Type B pancreatic cell (in vitro differentiated cells): ENCODE results near the gene CKMT2. TPM values are rescaled to one million over a fixed set of nuclear protein-coding genes. Genes with fewer than 3 reads are reported as not detected.

ENCODE experiments used
- DNase-seq: peaks from one replicate; pipeline ENCODE4 v3.0.0; 2021; ENCODE audit warnings: mixed read lengths; ENCODE audit not compliant: unreplicated experiment; ENCODE audit errors: extremely low spot score
- H3K27ac Mint-ChIP-seq: 2 replicates; pipeline ENCODE4 v1.8.0; 2021; ENCODE audit warnings: mild to moderate bottlenecking, mixed read lengths
- H3K27me3 Mint-ChIP-seq: 2 replicates; pipeline ENCODE4 v1.8.0; 2021; ENCODE audit warnings: mixed read lengths
- H3K36me3 Mint-ChIP-seq: 2 replicates; pipeline ENCODE4 v1.8.0; 2021; ENCODE audit warnings: mixed read lengths
- H3K4me1 Mint-ChIP-seq: one replicate; pipeline ENCODE4 v1.8.0; 2021; ENCODE audit warnings: mixed read lengths; ENCODE audit not compliant: unreplicated experiment
- H3K4me3 Mint-ChIP-seq: 2 replicates; pipeline ENCODE4 v1.8.0; 2021; ENCODE audit warnings: mild to moderate bottlenecking, mixed read lengths
- H3K9me3 Mint-ChIP-seq: 2 replicates; pipeline ENCODE4 v1.8.0; 2021; ENCODE audit warnings: mixed read lengths
- total RNA-seq: library from RNA; stranded (reverse); gene quantifications from 2 replicates; pipeline ENCODE4 v1.2.1, GENCODE V29; 2021; ENCODE audit warnings: low replicate concordance
- TF ChIP-seq, protein P1 (sequence below): fragments of 200-600 bp; sonication (generic); conservative IDR thresholded peaks from 2 replicates; pipeline ENCODE4 v1.5.0; 2021; ENCODE audit warnings: antibody characterized with exemption, mild to moderate bottlenecking

CKMT2 gene
- total RNA-seq, 1 donor from 2014 or later: 10.4 TPM

DNA sequence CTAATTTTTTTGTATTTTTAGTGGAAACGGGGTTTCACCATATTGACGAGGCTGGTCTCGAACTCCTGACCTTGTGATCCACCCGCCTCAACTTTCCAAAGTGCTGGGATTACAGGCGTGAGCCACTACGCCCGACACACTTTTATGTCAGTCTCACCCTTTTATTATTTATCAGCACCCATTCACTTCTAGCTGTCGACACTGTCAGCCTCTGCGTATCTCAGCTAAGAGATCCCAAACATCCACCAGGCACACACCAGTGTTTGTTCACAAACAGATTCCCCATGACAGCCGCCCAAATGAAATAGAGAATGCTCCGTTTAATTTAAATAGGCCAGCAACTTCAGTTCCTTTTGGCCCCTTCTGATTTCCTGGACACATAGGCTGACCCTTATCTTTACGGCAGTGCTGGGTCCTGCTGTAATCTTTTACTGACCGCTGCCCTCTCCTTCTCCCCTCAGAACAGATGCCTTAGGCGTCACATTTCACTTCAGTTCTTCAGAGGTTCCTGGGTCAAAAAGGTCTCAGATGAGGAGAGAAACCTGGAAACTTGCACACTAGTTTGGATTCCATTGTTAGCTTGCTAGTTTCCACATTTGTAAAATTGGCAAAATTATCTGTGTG is 43.1 kb upstream of the CKMT2 start:
- H3K4me1 Mint-ChIP-seq: peaks cover 44% of the 10 kb centered on the region
- no peak overlapping the region for H3K27ac Mint-ChIP-seq
- H3K9me3 Mint-ChIP-seq: no peaks in the 10 kb centered on the region
- TF ChIP-seq, protein P1, sequence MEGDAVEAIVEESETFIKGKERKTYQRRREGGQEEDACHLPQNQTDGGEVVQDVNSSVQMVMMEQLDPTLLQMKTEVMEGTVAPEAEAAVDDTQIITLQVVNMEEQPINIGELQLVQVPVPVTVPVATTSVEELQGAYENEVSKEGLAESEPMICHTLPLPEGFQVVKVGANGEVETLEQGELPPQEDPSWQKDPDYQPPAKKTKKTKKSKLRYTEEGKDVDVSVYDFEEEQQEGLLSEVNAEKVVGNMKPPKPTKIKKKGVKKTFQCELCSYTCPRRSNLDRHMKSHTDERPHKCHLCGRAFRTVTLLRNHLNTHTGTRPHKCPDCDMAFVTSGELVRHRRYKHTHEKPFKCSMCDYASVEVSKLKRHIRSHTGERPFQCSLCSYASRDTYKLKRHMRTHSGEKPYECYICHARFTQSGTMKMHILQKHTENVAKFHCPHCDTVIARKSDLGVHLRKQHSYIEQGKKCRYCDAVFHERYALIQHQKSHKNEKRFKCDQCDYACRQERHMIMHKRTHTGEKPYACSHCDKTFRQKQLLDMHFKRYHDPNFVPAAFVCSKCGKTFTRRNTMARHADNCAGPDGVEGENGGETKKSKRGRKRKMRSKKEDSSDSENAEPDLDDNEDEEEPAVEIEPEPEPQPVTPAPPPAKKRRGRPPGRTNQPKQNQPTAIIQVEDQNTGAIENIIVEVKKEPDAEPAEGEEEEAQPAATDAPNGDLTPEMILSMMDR: no peak
- no peak for DNase-seq
- H3K27me3 Mint-ChIP-seq: peaks cover 46% of the 10 kb centered on the region
- H3K4me3 Mint-ChIP-seq: no peak overlapping the region
- H3K36me3 Mint-ChIP-seq: no peaks in the 10 kb centered on the region

GRCh38 chr5:81191726-81192372 is 41.3 kb upstream of the CKMT2 start:
- no peak overlapping the region for H3K27ac Mint-ChIP-seq
- H3K36me3 Mint-ChIP-seq: no peaks in the 10 kb centered on the region
- H3K4me1 Mint-ChIP-seq: peaks cover 48% of the 10 kb centered on the region
- peaks cover 42% of the 10 kb centered on the region for H3K27me3 Mint-ChIP-seq
- TF ChIP-seq, protein P1: no peak
- H3K9me3 Mint-ChIP-seq: no peaks in the 10 kb centered on the region
- no peak overlapping the region for H3K4me3 Mint-ChIP-seq
- no peak for DNase-seq

GRCh38 chr5:81192373-81192750 is 40.8 kb upstream of the CKMT2 start:
- peaks cover 42% of the 10 kb centered on the region for H3K27me3 Mint-ChIP-seq
- TF ChIP-seq, protein P1: no peak
- no peaks in the 10 kb centered on the region for H3K36me3 Mint-ChIP-seq
- H3K4me3 Mint-ChIP-seq: no peak overlapping the region
- H3K27ac Mint-ChIP-seq: no peak overlapping the region
- peaks cover 46% of the 10 kb centered on the region for H3K4me1 Mint-ChIP-seq
- no peaks in the 10 kb centered on the region for H3K9me3 Mint-ChIP-seq
- DNase-seq: no peak

- H3K27me3 Mint-ChIP-seq: peaks cover 35% of the 10 kb centered on the region
- peaks cover 33% of the 10 kb centered on the region for H3K4me1 Mint-ChIP-seq
- peak overlapping the region; percentile 51 for H3K4me3 Mint-ChIP-seq
- H3K36me3 Mint-ChIP-seq: no peaks in the 10 kb centered on the region
- H3K9me3 Mint-ChIP-seq: no peaks in the 10 kb centered on the region
- H3K27ac Mint-ChIP-seq: no peak overlapping the region
- TF ChIP-seq, protein P1: peak; percentile 99
- DNase-seq: peak; percentile 87
Observed at GRCh38 chr5:81194633-81195334, 38.3 kb upstream of the CKMT2 start.

DNA sequence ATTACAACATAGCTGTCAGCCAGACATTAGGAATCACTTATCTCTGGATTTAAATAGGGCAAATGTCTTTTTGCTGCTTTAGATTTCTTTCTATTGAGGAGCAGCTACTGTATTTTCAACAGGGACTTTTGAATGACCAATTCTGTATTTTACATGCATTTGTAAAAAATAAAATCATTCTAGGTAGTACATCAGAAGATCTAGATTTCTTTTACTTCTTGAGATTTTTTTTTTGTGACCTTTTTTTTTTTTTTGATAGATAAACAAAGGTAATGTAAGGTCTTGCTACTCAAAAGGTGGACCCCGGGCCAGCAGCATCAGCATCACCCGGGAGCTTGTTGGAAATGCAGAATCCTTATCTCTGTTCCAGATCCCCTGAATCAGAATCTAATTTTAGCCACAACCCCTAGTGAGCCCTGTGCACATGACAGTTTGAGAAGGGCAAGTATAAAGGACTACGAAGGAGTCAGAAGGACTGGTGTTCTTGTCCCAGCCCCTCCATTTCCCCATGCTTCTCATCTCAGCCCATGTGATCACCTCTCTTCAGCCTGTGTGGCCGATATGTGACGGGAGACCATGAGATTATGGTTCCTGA is 37.7 kb upstream of the CKMT2 start:
- no peak for DNase-seq
- H3K36me3 Mint-ChIP-seq: no peaks in the 10 kb centered on the region
- H3K4me1 Mint-ChIP-seq: peaks cover 27% of the 10 kb centered on the region
- H3K27ac Mint-ChIP-seq: no peak overlapping the region
- H3K9me3 Mint-ChIP-seq: no peaks in the 10 kb centered on the region
- TF ChIP-seq, protein P1: no peak
- H3K27me3 Mint-ChIP-seq: peaks cover 31% of the 10 kb centered on the region
- peak overlapping the region; percentile 51 for H3K4me3 Mint-ChIP-seq
